GM12878 (cell line): Measurements from ENCODE around the gene PPIP5K2. TPM values are rescaled to one million over a fixed set of nuclear protein-coding genes. Genes with fewer than 3 reads are reported as not detected.

Experiments
- ATAC-seq: fragments of 200-7000 bp; cut with Tn5 transposase; 3 replicates; pipeline ENCODE4 v1.9.1; 2020; ENCODE audit warnings: mild to moderate bottlenecking, moderate library complexity
- BruUV-seq: library from RNA; stranded (reverse); fragments of 400-500 nt; replicated peaks from 2 replicates; lab custom pipeline; 2021; lab: Mats Ljungman, UMichigan
- CTCF ChIA-PET: fragments of 300-600 bp; sonication (Branson Sonifier 250); formaldehyde crosslinking; extraction: SDS; loops from one replicate; lab custom pipeline; 2021; ENCODE audit warnings: inconsistent platforms; lab: Yijun Ruan, JAX
- POLR2A ChIA-PET: fragments of 350-600 bp; formaldehyde crosslinking; extraction: SDS; loops from one replicate; lab custom pipeline; 2021; ENCODE audit warnings: inconsistent platforms; lab: Charles Lee
- RAD21 ChIA-PET: fragments of 300-600 bp; sonication (Branson Sonifier 250); formaldehyde crosslinking; loops from one replicate; lab custom pipeline; 2023; ENCODE audit warnings: antibody characterized with exemption; ENCODE audit not compliant: unreplicated experiment; lab: Charles Lee
- SMC1A ChIA-PET: fragments of 300-600 bp; sonication (Branson Sonifier 250); formaldehyde crosslinking; loops from one replicate; lab custom pipeline; 2023; ENCODE audit not compliant: unreplicated experiment, uncharacterized antibody; lab: Charles Lee
- DNase-seq: peaks from one replicate; pipeline ENCODE4 v3.0.0-alpha.2; 2011; ENCODE audit warnings: low read depth, low spot score
- FAIRE-seq: peaks from 3 replicates; lab custom pipeline; 2011; peaks lifted over from hg19 to GRCh38; lab: Jason Lieb, UNC
- H2AFZ ChIP-seq: 2 replicates; pipeline ENCODE4 v1.6.0; 2011; ENCODE audit warnings: low read depth, low read length, control low read depth; ENCODE audit not compliant: control insufficient read depth
- H3K27ac ChIP-seq: 2 replicates; pipeline ENCODE4 v1.5.1; 2011; ENCODE audit warnings: control low read depth; ENCODE audit not compliant: control insufficient read depth, insufficient read depth
- H3K27me3 ChIP-seq, 2 experiments: replicated peaks in 1 of 2; 2 replicates each; pipeline versions ENCODE4 v1.6.0 to v1.6.1; 2011; ENCODE audit warnings: low read length in 1 of 2; ENCODE audit not compliant: control insufficient read depth in 2 of 2, insufficient read depth in 2 of 2
- H3K36me3 ChIP-seq, 2 experiments: 2 replicates each; pipeline ENCODE4 v1.5.1; 2011; ENCODE audit warnings: low read length in 1 of 2; ENCODE audit not compliant: control insufficient read depth in 2 of 2, insufficient read depth in 2 of 2
- H3K4me1 ChIP-seq: 2 replicates; pipeline ENCODE4 v1.6.1; 2011; ENCODE audit warnings: mild to moderate bottlenecking, low read length, moderate library complexity, mixed read lengths; ENCODE audit not compliant: control insufficient read depth, insufficient read depth
- H3K4me2 ChIP-seq: 2 replicates; pipeline ENCODE4 v1.6.0; 2011; ENCODE audit warnings: control low read depth; ENCODE audit not compliant: control insufficient read depth, insufficient read depth
- H3K4me3 ChIP-seq: fragments of 200-600 bp; sonication (generic); 2 replicates; pipeline ENCODE4 v1.5.1; 2016
- H3K79me2 ChIP-seq: 2 replicates; pipeline ENCODE4 v1.6.0; 2011; ENCODE audit warnings: low read length; ENCODE audit not compliant: control insufficient read depth, insufficient read depth
- H3K9ac ChIP-seq: 2 replicates; pipeline ENCODE4 v1.8.0; 2011; ENCODE audit warnings: low read length, control low read depth, mixed read lengths; ENCODE audit not compliant: control insufficient read depth, insufficient read depth
- H3K9me3 ChIP-seq: replicated peaks from 3 replicates; pipeline ENCODE4 v1.5.1; 2011; ENCODE audit warnings: mild to moderate bottlenecking, low read length; ENCODE audit not compliant: control insufficient read depth, insufficient read depth
- H4K20me1 ChIP-seq: 2 replicates; pipeline ENCODE4 v1.6.0; 2011; ENCODE audit not compliant: control insufficient read depth, insufficient read depth
- ASH2L ChIP-seq: fragments of 300-600, 200-600 bp; sonication (generic); IDR thresholded peaks from 2 replicates; pipeline ENCODE4 v1.6.1; 2017; ENCODE audit warnings: low read depth, mild to moderate bottlenecking, borderline replicate concordance
- ATF7 ChIP-seq: fragments of 450-650 bp; IDR thresholded peaks from 2 replicates; pipeline ENCODE4 v1.6.1; 2016; ENCODE audit warnings: low read depth, mild to moderate bottlenecking
- BCLAF1 ChIP-seq: fragments of 450-650 bp; IDR thresholded peaks from 2 replicates; pipeline ENCODE4 v1.6.1; 2017; ENCODE audit warnings: antibody characterized with exemption, mild to moderate bottlenecking, moderate library complexity
- BHLHE40 ChIP-seq, 2 experiments: fragments of 450-650 bp in 1 of 2; IDR thresholded peaks; 2 replicates each; pipeline ENCODE4 v1.6.1; 2011 to 2017; ENCODE audit warnings: low read depth in 2 of 2, borderline replicate concordance in 1 of 2, improper control_type of control experiment in 1 of 2, low read length in 1 of 2, mild to moderate bottlenecking in 1 of 2
- CREB1 ChIP-seq: IDR thresholded peaks from 2 replicates; pipeline ENCODE4 v1.6.1; 2012; ENCODE audit warnings: low read depth, mild to moderate bottlenecking, inconsistent platforms
- FOXM1 ChIP-seq: IDR thresholded peaks from 2 replicates; pipeline ENCODE4 v1.6.1; 2012; ENCODE audit warnings: low read depth, mild to moderate bottlenecking, inconsistent platforms, low read length, moderate library complexity
- HSF1 ChIP-seq: fragments of 150-350 bp; IDR thresholded peaks from 2 replicates; pipeline ENCODE4 v1.6.1; 2014; ENCODE audit warnings: mild to moderate bottlenecking, low read depth, low read length
- MTA2 ChIP-seq: fragments of 450-650 bp; IDR thresholded peaks from 2 replicates; pipeline ENCODE4 v1.6.1; 2016; ENCODE audit warnings: low read depth, mild to moderate bottlenecking, moderate library complexity
- NFIC ChIP-seq: IDR thresholded peaks from 2 replicates; pipeline ENCODE4 v1.6.1; 2012; ENCODE audit warnings: low read depth, mild to moderate bottlenecking, inconsistent platforms, low read length, moderate library complexity
- NR2C2 ChIP-seq: IDR thresholded peaks from 2 replicates; pipeline ENCODE4 v1.6.1; 2011; ENCODE audit warnings: borderline replicate concordance, low read depth; ENCODE audit not compliant: control insufficient read depth, insufficient read length
- PKNOX1 ChIP-seq: fragments of 450-650 bp; IDR thresholded peaks from 2 replicates; pipeline ENCODE4 v1.6.1; 2016; ENCODE audit warnings: mild to moderate bottlenecking
- SPI1 ChIP-seq: IDR thresholded peaks from 2 replicates; pipeline ENCODE4 v1.6.1; 2011; ENCODE audit warnings: low read depth, mild to moderate bottlenecking, low read length, moderate library complexity, borderline replicate concordance; ENCODE audit not compliant: insufficient read depth
- TBL1XR1 ChIP-seq: IDR thresholded peaks from 2 replicates; pipeline ENCODE4 v1.6.1; 2012; ENCODE audit warnings: low read depth, low read length, improper control_type of control experiment
- in situ Hi-C: fragments of 300-500 bp; cut with MboI; formaldehyde crosslinking; loops from 9 replicates; pipeline ENCODE4 v1.14.3; 2018; ENCODE audit warnings: mixed read lengths
- intact Hi-C: fragments of 100-400 bp; cut with micrococcal nuclease; formaldehyde crosslinking; loops from one replicate; pipeline ENCODE4 v1.14.2; 2022; ENCODE audit not compliant: unreplicated experiment
- polyA plus RNA-seq, 11 experiments: library from polyadenylated mRNA; depleted of rRNA in 4 of 11; unstranded in 6 of 11; stranded (reverse) in 5 of 11; fragments of >200 nt; fragmentation: Nextera tagmentation in 4 of 11; fragmentation: Illumina TruSeq in 1 of 11; extraction: Ambion mirVana in 4 of 11; extraction: Trizol in 1 of 11; gene quantifications; 1 replicate in 1 of 11; 2 replicates in 10 of 11; pipeline versions ENCODE4 v1.2.1 to v1.2.3, GENCODE V29; 2011 to 2016; ENCODE audit warnings: inconsistent platforms in 2 of 11, missing spikeins in 2 of 11, low read depth in 1 of 11
- total RNA-seq, 4 experiments: library from RNA; depleted of rRNA in 3 of 4; stranded (reverse); fragments of >200 nt in 3 of 4; fragmentation: Illumina TruSeq in 1 of 4; extraction: Trizol in 1 of 4; gene quantifications; 2 replicates each; pipeline versions ENCODE4 v1.2.1 to v1.2.3, GENCODE V29; 2013 to 2021

PPIP5K2 gene
- total and polyA plus RNA-seq, 10 of the 15 experiments (the other 5 are each of a cell fraction or from before 2014, with no cell fraction given), result 27.7 to 87.3 (median 58.6) TPM

- SMC1A ChIA-PET, result interaction anchor here (1.6 kb wide), 1 partner anchor 18 kb away, joined by 5 read pairs; no protein-coding TSS in a partner anchor
- intact Hi-C loops, result no loop called here
- Histone ChIP-seq H3K4me2 (no peak overlapping the region), H3K27me3 (no peaks in the 10 kb centered on the region), H3K79me2 (no peaks in the 10 kb centered on the region), H4K20me1 (no peaks in the 10 kb centered on the region), H3K9me3 (no peaks in the 10 kb centered on the region), H3K27ac (no peak overlapping the region), H3K4me1 (no peaks in the 10 kb centered on the region), H3K9ac (no peak overlapping the region), H3K4me3 (no peak overlapping the region), H3K36me3 (no peaks in the 10 kb centered on the region; a peak in 1 of 4 replicates), H2AFZ (no peak overlapping the region)
- POLR2A ChIA-PET, result no interaction called here
- RAD21 ChIA-PET, result interaction anchor here (0.6 to 1.2 kb wide), 2 partner anchors 17 to 169 kb away, joined by 3 to 5 read pairs; no protein-coding TSS in a partner anchor
- ATAC-seq (peak; percentile 44; the same call in 2 of the 3 replicates), DNase-seq (no peak), FAIRE-seq (no peak)
- in situ Hi-C loops, result no loop called here
- CTCF ChIA-PET, result interaction anchor here (1.8 to 2.0 kb wide), 2 partner anchors 9 to 17 kb away, joined by 5 to 9 read pairs; no protein-coding TSS in a partner anchor
- TF ChIP-seq TBL1XR1 (no peak), NFIC (no peak), ATF7 (peak; percentile 70), MTA2 (peak; percentile 57; the same call in 1 of the 2 replicates), CREB1 (no peak), BCLAF1 (no peak), SPI1 (peak; percentile 29; the same call in 1 of the 2 replicates), ASH2L (no peak), BHLHE40 (IDR thresholded peaks at IDR 0.05; ENCODE audit: borderline replicate concordance in 1 of 2, low read depth in 2 of 2, low read length in 1 of 2) (peak in 1 of 2 experiments; percentile 34; a peak in 1 of 4 replicates), PKNOX1 (no peak), NR2C2 (no peak), FOXM1 (no peak), HSF1 (no peak)
- BruUV-seq, result no TSS peak
Observed at GRCh38 chr5:103207653-103208052, 87.6 kb downstream of the PPIP5K2 start.
